NK-92 treated with Interleukin-12 subunit alpha and Interleukin-12 subunit beta, amount 100 ng/mL, for 24 hours (cell line): ENCODE measurements around the gene PSTPIP2.
"Not testable (repeated sequence)": the region's sequence is repeated elsewhere in the genome, so short reads cannot be mapped to it uniquely, and the experiment has no call there.

Experiments
- DNase-seq: peaks from one replicate; lab custom pipeline; 2025; lab: John Stamatoyannopoulos, UW

Gene PSTPIP2

DNA sequence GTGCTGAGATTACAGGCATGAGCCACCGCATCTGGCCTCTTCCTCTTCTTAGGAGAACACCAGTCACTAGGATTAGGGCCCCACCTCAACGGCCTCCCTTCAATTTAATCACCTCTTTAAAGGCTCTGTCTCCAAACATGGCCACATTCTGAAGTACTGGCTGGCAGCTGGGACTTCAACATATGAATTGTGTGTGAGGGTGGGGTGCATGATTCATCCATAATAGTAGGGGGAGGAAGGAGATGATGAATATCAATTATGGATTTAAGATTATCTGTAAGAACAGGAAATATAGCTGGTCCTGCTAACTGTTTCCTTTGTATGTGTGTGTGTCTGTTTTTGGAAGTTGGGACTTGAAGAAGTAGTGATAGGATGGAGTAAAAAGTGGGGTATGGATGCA, 90.2 kb downstream of the PSTPIP2 start:
- no peak for DNase-seq

DNA sequence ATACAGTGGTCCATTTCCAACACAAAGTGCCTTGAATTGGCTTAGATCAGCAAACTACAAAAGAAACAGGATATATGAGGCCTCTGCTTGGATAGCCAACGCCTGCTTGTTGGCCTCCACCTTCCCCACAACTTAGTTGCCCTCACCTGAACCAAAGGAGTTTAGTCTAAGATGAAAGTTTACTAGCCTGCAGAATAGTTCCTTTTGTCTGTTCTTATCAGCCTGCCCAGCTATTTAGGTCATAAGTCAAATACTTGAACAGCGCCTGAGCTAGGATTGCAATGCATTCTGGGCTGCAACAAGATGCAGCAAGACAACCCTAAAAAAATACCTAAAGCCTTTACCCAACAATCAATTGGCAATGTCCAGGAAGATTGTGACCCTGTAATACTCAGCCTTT, 91.8 kb downstream of the PSTPIP2 start:
- DNase-seq: no peak

DNA sequence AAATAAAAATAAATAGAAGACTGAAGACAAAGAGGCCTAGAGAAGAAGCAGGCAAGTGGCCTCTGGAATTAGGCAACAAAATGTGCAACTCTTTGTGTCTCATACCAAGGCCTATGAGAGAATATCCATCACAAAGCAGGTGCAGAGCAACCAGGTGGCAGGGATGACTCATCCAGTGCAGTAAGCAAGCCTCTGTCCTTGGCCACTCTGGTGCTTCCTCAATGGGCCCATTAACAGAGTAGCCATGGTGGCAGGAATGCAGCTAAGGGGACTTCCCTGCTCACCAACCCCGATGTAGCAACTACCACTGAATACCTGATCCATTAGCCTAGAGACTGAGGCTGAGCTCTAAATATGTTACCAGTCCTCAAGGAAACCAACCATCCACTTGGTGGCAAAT, 94.0 kb downstream of the PSTPIP2 start:
- DNase-seq: no peak

GRCh38 chr18:45976974-45977373, 95.1 kb downstream of the PSTPIP2 start:
- no peak for DNase-seq

DNA sequence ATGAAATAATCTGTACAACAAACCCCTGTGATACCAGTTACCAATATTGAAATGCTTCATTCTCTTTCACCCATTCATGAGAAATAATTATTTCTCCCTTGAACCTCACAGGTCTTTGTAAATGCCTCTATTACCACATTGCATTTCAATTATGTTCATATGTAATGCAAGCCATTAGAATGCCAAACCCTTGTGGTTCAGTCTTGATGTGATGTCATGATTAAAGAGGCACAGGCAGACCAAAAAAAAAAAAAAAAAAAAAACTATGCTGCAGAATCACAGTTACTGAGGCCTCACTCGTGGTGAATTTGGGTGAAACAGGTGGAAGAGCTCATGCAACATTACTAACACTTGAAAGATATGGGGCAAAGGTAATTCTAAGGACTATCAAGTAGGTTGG, 95.5 kb downstream of the PSTPIP2 start:
- no peak for DNase-seq

DNA sequence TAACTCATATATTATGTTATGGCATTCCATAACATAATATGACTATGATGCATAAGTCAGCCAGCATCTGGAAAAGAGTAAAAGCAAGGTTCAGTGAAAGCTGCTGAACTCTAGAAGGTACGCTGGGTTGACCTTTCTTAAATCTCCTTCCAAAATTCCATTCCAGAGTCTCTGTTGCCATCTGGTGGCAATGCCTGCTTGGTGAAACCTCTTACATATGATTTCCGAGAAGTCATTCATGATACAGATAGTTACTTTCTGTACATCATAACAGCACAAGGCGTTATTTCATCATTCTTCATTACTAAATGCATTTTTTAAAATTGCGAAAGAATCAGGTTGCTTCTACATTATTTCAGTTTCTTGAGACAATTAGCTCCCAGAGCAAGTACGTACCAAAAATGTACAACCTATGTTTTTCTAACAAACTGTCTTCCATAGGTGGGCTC, 97.9 kb downstream of the PSTPIP2 start:
- DNase-seq: peak; percentile 38

DNA sequence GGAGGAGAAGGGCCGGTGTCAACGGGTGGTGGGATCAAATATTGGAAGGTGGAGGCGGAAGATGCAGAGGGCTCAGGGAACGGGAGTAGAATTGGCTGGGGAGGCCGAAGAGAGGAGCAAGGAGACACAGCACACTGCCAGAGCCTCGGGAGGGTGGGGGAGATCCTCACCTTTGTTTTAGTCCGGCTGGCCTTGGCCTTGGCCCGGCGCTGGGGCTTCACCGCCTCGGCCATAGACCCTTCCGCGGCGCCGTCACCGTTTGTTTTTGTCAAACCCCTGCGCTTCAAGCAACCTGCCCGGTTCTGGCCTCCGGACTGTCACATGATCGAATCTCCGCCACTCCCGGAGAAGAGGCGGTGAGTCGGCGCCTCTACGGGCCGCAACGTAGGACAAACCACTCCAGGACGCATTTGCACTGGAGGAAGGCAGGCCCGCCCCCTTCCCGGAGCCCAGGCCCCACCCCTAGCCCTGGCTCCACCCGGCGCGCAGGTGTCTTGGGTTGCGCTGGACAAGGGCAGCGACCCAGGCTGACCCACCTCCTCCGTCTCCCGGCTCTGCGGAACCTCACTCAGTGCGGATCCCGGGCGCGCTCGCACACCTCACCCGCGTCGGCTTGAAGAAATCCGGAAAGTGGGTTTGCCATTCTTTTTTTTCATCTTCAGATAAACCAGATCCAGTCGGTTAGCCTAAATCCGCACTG, 104.9 kb downstream of the PSTPIP2 start, which contains the start of gene EPG5:
EPG5 (minus strand) TSS at position 323 of the 700 bp plus-strand sequence; CDS start at position 233, 90 bp downstream.
- DNase-seq: peak; percentile 84

DNA sequence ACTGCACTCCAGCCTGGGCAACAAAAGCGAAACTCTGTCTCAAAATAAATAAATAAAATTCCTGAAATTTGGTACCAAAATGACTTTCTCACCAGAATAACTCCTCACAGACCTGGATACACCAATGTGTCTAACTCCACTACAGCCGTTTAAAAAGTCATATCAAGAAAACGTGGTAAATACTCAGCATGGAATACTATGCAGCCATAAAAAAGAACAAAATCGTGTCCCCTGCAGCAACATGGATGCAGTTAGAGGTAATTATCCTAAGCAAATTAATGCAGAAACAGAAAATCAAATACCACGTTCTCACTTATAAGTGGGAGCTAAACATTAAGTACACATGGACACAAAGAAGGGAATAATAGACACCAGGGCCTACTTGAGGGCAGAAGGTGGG, 107.1 kb downstream of the PSTPIP2 start:
- DNase-seq: not testable (repeated sequence)

GRCh38 chr18:45962866-45963265, 109.2 kb downstream of the PSTPIP2 start:
- no peak for DNase-seq

DNA sequence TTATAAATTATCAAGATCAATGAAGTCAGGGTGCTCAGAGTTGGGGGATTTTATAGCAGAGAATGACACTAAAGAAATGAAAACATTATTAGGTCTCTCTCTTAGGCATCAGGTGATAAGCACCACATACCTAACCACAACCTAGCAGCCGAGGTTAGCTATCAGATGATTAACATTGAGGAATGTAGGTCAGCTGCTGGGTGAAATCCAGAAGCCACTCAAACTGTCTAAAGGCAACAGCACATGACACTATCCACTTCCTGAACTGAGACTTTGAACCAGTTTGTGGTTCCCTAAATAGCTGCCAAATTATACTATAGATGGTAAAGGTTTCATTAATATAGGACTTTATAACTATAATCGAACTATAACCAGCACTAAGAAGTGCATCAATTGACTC, 109.6 kb downstream of the PSTPIP2 start:
- DNase-seq: peak; percentile 11

DNA sequence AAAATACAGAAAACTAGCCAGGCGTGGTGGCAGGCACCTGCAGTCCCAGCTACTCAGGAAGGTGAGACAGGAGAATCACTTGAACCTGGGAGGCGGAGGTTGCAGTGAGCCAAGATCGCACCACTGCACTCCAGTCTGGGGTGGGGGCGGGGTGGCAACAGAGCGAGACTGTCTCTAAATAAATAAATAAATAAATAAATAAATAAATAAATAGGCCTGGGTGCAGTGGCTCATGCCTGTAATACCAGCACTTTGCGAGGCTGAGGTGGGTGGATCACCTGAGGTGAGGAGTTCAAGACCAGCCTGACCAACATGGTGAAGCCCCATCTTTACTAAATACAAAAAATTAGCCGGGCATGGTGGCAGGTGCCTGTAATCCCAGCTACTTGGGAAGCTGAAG, 112.6 kb downstream of the PSTPIP2 start:
- not testable (repeated sequence) for DNase-seq

DNA sequence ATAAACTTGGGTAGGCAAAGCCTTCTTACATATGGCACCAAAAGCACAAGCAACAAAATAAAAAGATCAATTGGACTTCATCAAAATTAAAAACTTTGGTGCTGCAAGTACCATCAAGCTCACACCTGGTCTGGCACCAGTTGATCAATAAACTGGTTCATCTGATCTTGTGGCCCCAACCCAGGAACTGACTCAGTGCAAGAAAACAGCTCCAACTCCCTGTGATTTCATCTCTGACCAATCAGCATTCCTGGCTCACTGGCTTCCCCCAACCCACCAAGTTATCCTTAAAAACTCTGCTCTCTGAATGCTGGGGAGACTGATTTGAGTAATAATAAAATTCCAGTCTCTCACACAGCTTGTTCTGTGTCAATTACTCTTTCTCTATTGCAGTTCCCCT, 113.3 kb downstream of the PSTPIP2 start:
- DNase-seq: no peak

GRCh38 chr18:45958027-45958426, 114.0 kb downstream of the PSTPIP2 start:
- no peak for DNase-seq

DNA sequence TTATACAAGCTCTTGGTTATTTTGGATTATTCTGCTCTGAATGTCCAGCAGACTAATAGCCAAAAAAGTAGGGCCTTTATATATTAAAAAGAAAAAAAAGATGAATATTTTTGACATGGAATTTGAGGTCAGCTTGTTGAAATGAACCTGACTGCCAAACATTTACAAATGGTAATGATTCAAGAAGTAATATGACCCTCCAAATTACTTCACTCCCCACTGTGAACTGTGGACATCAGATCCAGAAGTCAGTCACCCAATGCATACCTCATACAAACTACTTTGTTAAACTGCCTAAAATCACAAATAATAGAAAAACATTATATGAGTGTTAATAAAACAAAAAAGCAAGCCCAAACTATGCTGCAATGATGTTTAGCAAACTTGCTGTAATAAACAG, 115.0 kb downstream of the PSTPIP2 start:
- DNase-seq: no peak

- no peak for DNase-seq
Observed at GRCh38 chr18:45954070-45954934, 117.8 kb downstream of the PSTPIP2 start.

- no peak for DNase-seq
Observed at GRCh38 chr18:45951016-45951714, 120.9 kb downstream of the PSTPIP2 start.

- no peak for DNase-seq
Observed at GRCh38 chr18:45945669-45946068, 126.4 kb downstream of the PSTPIP2 start.

DNA sequence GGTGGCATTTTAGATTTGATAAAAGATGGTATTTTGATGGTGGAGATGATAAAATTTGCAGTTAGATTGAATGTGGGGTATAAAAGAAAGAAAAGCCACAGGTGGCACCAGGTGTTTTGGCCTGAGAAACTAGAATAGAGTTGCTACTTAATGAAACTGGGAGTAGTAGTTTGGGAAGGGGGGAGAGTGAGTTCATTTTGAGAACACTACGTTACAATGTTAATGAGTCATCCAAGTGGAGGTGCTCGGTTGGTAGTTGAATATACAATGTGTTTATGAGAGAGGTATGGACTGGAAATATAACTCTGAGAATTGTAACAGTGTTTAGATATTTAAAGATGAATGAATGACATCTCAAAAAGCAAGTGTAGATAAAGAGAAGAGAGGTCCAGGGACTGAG, 131.3 kb downstream of the PSTPIP2 start:
- no peak for DNase-seq

GRCh38 chr18:45939236-45939635, 132.8 kb downstream of the PSTPIP2 start:
- no peak for DNase-seq

- DNase-seq: no peak
Observed at GRCh38 chr18:45938488-45938935, 133.5 kb downstream of the PSTPIP2 start.

GRCh38 chr18:45935591-45936335, 136.3 kb downstream of the PSTPIP2 start:
- DNase-seq: no peak
